HuH-7 (cell line): ENCODE measurements around the gene SELENOF.
A peak's percentile ranks its signal among the peaks of the same experiment; 100 is the strongest.
"Not testable (repeated sequence)": the region's sequence is repeated elsewhere in the genome, so short reads cannot be mapped to it uniquely, and the experiment has no call there.

Experiments
- DNase-seq: peaks from one replicate; pipeline ENCODE4 v3.0.0; 2011; ENCODE audit warnings: low spot score

Gene SELENOF

GRCh38 chr1:86858524-86859261 is 55.2 kb downstream of the SELENOF start:
- no peak for DNase-seq

DNA sequence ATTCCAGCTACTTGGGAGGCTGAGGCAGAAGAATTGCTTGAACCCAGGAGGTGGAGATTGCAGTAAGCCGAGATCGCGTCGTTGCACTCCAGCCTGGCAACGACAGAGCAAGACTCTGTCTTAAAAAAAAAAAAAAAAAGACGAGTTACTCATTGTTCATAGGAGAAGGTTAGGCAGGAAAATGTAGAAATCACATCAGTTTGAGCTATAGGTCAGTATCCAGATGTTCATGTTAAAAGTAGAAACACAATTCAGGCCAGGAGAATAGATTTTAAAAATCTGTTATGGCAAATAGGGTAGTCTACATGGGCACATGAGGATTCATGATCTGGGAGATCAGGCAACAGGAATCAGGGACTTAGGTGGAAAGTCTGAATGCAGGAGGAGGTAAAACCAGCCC is 57.7 kb downstream of the SELENOF start:
- no peak for DNase-seq

- DNase-seq, result no peak
Measured at GRCh38 chr1:86854352-86854751, 59.6 kb downstream of the SELENOF start.

- DNase-seq, result peak; percentile 20
Measured at GRCh38 chr1:86852782-86853408, 61.0 kb downstream of the SELENOF start.

DNA sequence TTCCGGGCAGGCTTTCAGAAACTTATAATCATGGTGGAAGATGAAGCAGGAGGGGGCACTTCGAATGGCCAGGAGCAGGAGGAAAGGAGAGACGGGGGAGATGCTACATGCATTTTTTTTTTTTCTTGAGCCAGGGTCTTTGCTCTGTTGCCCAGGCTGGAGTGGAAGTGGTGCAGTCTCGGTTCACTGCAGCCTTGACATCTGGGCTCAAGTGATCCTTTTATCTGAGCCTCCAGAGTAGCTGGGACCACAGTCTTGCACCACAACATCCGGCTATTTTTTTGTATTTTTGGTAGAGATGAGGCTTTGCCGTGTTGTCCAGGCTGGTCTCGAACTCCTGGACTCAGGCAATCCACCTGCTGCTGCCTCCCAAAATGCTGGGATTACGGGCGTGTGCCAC is 61.6 kb downstream of the SELENOF start:
- DNase-seq, result no peak

- no peak for DNase-seq
Measured at GRCh38 chr1:86849756-86850155, 64.2 kb downstream of the SELENOF start.

GRCh38 chr1:86848654-86849053 is 65.3 kb downstream of the SELENOF start:
- no peak for DNase-seq

DNA sequence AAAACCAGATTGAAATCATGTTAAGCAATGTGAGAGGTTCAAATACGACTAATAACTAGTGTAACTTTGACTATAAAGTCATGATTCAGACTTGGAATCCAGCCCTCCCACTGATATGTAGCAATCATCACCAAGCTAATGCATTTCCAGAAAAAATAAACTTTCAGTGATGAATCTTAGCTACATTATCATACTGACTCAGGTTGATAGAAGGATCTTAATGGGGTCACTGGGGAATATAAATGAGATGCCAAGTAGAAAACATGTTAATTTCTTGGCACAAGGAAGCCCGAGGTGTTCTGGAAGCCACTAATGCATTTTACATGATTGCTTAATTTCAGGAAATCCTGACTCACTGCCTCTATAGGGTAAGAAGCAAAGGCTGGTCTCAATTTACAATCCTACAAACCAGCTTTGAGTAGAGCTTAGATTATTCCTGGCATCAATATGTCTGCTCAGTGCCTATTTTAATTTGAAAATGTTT is 67.7 kb downstream of the SELENOF start:
- DNase-seq, result no peak

DNA sequence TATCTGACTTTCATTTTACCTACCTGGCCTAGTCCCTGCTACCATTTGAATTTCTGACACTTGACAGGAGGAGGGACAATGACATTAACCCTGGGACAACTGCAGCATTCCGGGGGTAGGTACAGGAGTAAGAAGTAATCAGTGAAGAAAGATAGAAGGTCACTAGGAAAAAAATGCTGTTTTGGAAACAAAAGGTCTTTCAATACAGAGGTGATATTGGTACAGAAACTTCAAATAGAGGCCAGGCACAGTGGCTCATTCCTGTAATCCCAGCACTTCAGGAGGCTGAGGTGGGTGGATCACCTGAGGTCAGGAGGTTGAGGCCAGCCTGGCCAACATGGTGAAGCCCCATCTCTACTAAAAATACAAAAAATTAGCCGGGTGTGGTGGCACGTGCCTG is 68.4 kb downstream of the SELENOF start:
- no peak for DNase-seq

DNA sequence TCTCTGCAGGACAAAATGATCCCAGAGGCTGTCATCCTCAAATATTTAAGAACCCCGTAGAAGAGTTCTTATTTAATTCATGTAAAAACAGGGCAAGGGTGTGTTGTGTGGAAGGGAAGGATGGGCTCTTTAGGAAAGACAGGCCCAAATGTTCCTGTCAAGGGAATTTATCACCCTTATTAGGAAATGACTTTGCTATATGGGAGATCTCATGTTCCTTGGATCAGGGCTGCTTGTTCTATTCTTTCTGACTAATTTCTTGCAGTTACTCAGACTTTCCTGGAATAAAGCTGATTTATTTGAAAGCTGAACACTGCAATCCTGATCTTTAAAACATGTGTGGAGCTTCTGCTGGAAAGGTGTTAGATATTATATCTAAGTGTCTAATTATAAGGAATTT is 72.8 kb downstream of the SELENOF start:
- DNase-seq, result no peak

GRCh38 chr1:86833461-86834215 is 80.3 kb downstream of the SELENOF start:
- DNase-seq, result peak; percentile 64

- no peak for DNase-seq
Measured at GRCh38 chr1:86832433-86832832, 81.5 kb downstream of the SELENOF start.

DNA sequence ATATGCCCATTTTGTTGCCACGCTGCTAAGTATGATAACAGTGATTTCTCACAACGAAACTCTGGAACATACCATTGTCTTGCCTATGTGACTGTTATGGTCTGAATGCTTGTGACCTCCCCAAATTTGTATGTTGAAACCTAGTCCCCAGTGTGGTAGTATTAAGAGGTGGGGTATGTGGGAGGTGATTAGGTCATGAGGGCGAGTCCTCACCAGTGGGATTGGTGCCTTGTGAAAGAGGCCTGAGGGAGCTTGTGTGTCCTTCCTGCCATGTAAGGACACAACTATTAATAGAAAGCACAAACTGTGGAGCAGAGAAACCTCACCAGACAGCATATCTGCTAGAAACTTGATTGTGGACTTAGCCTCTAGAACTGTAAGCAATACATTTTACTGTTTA is 84.6 kb downstream of the SELENOF start:
- no peak for DNase-seq

GRCh38 chr1:86828024-86828423 is 85.9 kb downstream of the SELENOF start:
- no peak for DNase-seq

DNA sequence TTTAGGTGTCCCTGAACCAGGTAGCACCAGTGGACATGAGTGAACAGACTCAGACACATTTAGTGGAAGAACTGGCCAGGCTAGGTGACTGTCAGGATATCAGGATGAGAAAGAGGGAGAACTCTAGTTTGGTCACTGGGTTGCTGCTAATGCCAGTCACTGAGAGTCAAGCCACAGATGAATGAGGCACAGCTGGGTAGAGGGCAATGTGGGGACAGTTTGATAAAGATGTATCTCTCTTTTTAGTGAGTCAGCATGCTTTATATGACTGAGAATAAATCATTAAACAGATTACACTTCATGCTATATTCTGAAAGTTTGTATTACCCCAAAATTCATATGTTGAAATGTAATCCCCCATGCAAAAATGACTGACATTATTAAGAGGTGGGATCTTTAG is 87.1 kb downstream of the SELENOF start:
- DNase-seq, result no peak

DNA sequence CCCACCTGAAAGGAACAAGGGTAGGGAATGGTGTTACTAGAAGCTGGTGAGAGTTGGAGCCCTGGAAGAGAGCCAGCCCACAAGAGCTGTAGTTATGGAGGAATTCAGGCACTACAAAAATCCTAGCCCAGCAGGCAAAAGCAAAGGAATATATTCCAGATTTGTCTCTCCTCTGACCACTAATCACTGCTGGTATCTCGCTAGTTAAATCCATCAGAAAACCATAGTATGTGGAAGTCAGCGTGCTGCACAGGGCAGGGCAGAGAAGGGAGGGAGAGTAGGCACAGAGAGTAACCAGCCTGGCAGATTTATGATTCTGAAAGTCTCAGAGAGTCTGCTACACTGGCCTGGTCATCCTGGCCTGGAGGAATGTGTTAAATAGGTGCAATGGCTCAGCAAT is 88.6 kb downstream of the SELENOF start:
- DNase-seq, result no peak

GRCh38 chr1:86823821-86824500 is 90.0 kb downstream of the SELENOF start:
- peak; percentile 37 for DNase-seq

GRCh38 chr1:86823386-86823785 is 90.5 kb downstream of the SELENOF start:
- DNase-seq, result no peak

GRCh38 chr1:86822459-86822858 is 91.5 kb downstream of the SELENOF start:
- DNase-seq, result no peak

DNA sequence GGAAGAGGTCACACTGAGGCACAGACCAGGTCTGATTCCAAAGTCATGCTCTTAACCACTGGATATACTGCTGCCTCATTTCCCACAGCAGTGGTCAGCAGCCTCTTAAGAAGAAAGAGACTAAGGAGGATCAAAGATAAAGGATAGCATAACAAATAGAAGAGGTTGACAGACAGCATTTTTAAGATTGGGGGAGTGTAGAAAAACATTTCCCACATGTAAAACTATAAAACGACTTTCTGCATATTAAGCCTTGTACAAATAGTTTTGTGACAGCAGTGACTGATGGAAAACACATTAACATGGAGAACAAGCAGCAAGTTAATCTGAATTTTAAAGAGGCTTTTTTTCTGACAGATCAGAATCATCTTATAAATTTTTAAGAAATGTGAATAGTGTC is 92.0 kb downstream of the SELENOF start:
- no peak for DNase-seq

DNA sequence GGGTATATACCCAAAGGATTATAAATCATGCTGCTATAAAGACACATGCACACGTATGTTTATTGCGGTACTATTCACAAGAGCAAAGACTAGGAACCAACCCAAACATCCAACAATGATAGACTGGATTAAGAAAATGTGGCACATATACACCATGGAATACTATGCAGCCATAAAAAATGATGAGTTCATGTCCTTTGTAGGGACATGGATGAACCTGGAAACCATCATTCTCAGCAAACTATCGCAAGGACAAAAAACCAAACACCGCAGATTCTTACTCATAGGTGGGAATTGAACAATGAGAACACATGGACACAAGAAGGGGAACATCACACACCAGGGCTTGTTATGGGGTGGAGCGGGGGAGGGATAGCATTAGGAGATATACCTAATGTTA is 94.0 kb downstream of the SELENOF start:
- not testable (repeated sequence) for DNase-seq

DNA sequence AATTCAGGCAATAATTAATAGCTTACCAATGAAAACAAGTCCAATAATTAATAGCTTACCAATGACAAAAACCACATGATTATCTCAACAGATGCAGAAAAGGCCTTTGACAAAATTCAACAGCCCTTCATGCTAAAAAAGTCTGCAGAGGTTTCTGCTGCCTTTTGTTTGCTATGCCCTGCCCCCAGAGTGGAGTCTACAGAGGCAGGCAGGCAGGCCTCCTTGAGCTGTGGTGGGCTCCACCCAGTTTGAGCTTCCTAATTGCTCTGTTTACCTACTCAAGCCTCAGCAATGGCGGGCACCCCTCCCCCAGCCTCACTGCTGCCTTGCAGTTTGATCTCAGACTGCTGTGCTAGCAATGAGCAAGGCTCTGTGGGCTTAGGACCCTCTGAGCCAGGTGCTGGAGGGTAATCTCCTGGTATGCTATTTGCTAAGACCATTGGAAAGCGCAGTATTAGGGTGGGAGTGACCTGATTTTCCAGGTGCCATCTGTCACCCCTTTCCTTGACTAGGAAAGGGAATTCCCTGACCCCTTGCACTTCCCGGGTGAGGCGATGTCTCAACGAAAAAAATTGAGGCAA is 96.6 kb downstream of the SELENOF start:
- not testable (repeated sequence) for DNase-seq
